ENCODE data around the gene LUZP2.
"Not testable (repeated sequence)": the region's sequence is repeated elsewhere in the genome, so short reads cannot be mapped to it uniquely, and the experiment has no call there.

The LUZP2 gene

GRCh38 chr11:24900514-24900913 lies 403.7 kb downstream of the LUZP2 start:
- DNase-seq (ENCODE audit: low read depth in 2 of 2), result no peak

- DNase-seq (ENCODE audit: low read depth in 2 of 2), result no peak
Observed at GRCh38 chr11:24900960-24901549, 404.2 kb downstream of the LUZP2 start.

GRCh38 chr11:24903555-24903954 lies 406.7 kb downstream of the LUZP2 start:
- DNase-seq (ENCODE audit: low read depth in 2 of 2), result no peak

GRCh38 chr11:24925091-24925490 lies 428.2 kb downstream of the LUZP2 start:
- DNase-seq (ENCODE audit: low read depth in 2 of 2), result no peak

DNA sequence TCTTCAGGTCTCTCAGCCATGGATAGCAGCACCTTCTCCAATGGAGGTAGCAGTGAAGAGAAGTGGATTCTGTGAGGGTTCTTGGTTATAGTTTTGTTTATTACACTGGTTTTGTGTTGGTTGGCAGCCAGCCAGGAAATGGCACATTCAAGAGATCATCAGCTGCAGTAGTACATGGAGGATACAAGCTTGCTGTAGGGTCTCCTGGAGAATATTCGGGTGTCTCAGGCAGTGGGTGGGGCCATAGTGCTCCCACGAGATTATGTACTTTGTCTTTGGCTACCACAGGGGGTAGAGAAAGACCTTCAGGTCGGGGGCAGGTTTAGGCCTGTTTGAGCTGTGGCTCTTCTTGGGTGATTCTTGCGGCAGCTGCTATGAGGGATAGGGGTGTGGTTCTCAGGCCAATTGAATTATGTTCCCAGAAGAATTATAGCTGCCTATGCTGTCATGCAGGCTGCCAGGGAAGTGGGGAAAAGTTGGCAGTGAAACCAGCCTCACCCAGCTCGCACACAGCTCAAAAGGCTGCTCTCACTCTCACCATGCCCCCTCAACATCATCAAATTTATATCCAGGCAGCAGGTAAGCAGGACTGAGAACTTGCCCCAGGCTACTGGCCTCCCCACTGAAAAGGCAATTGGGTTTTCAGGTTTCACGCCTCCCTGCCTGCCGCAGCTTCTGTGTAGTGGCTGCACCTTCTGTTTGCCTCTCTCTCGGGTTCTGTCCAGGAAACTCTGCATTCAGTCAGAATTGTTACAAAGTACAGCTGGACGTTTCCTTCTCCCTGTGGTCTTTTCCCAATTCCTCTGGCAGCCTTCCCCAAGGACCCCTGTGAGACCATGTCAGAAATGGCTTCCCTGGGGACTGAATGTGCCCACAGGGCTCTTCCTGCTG lies 435.5 kb downstream of the LUZP2 start:
- DNase-seq (ENCODE audit: low read depth in 2 of 2), result no peak

- DNase-seq (ENCODE audit: low read depth in 2 of 2), result no peak
Observed at GRCh38 chr11:24934733-24935439, 438.0 kb downstream of the LUZP2 start.

- DNase-seq (ENCODE audit: low read depth in 2 of 2), result no peak
Observed at GRCh38 chr11:24944891-24945290, 448.0 kb downstream of the LUZP2 start.

DNA sequence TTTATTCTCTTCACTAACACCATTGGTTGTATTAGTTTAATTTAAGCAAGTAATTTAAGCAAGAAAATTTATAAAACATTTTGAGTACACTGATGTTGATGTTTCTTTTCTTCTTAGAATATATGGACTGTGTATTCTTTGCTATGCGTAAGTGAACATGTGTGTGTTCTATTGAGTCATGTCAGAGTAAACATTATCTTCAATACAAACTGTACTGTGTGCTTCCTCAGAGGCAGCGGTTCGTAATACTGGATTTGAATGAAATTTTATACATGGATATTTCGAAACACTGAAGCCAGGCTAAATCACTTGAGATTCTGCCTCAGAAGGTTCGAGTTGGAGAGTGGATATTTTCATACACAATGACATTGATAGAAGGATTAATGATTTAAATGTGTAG lies 452.6 kb downstream of the LUZP2 start:
- no peak for DNase-seq (ENCODE audit: low read depth in 2 of 2)

GRCh38 chr11:24963852-24964251 lies 467.0 kb downstream of the LUZP2 start:
- DNase-seq (ENCODE audit: low read depth in 2 of 2), result no peak

- DNase-seq (ENCODE audit: low read depth in 2 of 2), result no peak
Observed at GRCh38 chr11:24965748-24966147, 468.9 kb downstream of the LUZP2 start.

DNA sequence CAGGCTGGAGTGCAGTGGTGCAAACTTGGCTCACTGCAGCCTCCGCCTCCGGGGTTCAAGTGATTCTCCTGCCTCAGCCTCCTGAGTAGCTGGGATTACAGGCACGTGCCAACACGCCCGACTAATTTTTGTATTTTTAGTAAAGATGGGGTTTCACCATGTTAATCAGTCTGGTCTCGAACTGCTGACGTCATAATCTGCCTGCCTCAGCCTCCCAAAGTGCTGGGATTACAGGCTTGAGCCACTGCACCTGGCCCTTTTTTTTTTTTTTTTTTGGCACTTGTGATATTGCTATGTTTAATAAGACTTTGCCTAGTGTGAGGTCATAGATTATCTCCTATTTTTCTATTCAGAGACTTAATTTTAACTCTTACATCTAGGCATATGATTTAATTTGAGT lies 497.1 kb downstream of the LUZP2 start:
- DNase-seq (ENCODE audit: low read depth in 2 of 2), result not testable (repeated sequence)

- DNase-seq (ENCODE audit: low read depth in 2 of 2), result not testable (repeated sequence)
Observed at GRCh38 chr11:24999929-25000328, 503.1 kb downstream of the LUZP2 start.

GRCh38 chr11:25037431-25037830 lies 540.6 kb downstream of the LUZP2 start:
- DNase-seq (ENCODE audit: low read depth in 2 of 2), result no peak

DNA sequence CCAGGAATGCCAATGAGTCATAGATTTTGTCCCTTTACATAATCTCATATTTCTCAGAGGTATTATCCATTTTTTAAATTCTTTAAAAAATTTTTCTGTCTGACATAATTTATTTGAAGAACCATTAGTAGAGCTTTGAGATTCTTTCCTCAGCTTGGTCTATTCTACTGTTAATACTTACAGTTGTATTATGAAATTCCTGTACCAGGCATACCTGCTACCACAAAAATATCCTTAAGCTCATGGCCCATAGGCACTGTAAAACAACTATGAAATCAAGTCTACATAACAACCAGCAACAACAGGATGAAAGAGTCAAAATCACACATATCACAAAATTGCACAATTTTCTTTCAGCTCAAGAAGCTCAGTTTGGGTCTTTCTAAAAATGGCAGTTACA lies 541.3 kb downstream of the LUZP2 start:
- no peak for DNase-seq (ENCODE audit: low read depth in 2 of 2)

- no peak for DNase-seq (ENCODE audit: low read depth in 2 of 2)
Observed at GRCh38 chr11:25039165-25039564, 542.3 kb downstream of the LUZP2 start.

GRCh38 chr11:25048632-25049031 lies 551.8 kb downstream of the LUZP2 start:
- no peak for DNase-seq (ENCODE audit: low read depth in 2 of 2)

DNA sequence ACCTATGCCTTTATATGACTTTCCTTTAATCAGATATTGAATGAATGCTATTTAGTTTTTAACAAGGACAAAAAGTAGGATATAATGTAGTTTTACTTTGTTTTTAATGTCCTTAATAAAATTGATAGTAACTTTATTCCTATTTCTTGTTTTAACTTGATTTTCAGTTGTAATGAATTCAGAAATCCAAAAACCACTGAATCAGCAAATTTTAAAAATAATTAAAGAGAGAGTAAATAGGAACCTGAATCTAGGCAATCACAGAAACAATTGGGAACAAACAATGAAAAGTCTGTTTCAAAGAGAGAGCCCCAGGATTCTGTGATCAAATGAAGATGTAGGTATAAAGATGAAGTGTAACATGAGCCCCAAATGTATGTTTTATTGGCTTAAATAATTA lies 556.0 kb downstream of the LUZP2 start:
- no peak for DNase-seq (ENCODE audit: low read depth in 2 of 2)

GRCh38 chr11:25057861-25058260 lies 561.0 kb downstream of the LUZP2 start:
- no peak for DNase-seq (ENCODE audit: low read depth in 2 of 2)

DNA sequence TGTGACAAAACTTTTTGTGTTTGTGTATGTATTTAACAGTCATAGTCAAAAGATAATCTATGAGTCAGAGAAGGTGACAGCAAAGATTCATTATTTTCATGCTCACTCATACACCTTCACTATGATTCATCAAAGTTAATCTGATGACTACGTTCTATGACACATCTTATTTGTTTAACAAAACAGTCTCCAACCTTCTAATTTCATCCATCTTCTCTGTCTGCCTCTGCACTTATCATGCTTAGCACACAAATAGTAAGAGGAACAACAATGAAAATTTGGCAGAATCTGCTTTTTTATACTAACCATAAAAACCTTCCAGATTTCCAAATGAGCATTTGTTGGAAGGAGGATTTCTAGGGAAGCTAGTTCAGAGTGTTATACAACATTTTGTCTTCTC lies 568.9 kb downstream of the LUZP2 start:
- no peak for DNase-seq (ENCODE audit: low read depth in 2 of 2)

DNA sequence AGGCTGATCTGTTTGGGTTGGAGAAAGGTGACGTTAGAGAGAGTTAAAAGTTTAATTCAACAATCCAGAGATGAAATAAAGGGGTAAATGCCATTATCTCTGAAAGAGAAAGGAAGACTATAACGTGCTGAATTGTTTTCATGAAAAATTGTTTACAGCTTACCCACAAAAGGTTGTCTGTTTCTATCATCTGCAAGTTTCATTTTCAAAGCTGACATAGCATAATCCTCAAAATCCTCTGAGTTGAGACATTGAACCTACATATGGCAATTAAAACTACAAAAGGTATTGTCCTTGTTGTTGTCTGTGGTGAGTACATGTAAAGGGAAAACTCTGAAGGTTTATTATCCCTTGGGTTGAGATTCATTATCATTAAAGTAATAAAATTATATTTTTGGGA lies 569.9 kb downstream of the LUZP2 start:
- no peak for DNase-seq (ENCODE audit: low read depth in 2 of 2)

DNA sequence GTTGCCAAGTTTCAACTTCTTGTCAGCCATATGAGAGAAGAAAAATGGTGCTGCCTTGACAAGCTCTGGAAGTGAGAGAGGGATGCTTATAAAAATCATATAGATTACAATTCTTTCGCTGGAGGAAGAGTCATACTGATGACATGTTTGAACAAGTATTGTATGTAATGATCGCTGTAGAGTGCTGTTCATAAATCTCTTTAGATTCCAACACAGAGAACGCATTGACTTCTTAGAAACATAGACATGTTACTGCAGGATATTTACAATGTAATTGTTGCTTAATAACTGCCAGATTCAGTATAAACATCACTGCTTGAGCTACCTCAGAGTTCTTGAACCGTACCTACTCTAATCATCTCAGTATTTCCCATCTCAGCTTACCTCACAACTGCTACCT lies 571.6 kb downstream of the LUZP2 start:
- no peak for DNase-seq (ENCODE audit: low read depth in 2 of 2)

- DNase-seq (ENCODE audit: low read depth in 2 of 2), result no peak
Observed at GRCh38 chr11:25094085-25094802, 597.4 kb downstream of the LUZP2 start.

Data from stimulated activated CD8-positive, alpha-beta memory T cell treated with anti-CD3 and anti-CD28 coated beads, Interleukin-2, amount 100 ng/mL, for 48 hours (primary cell).